Measurements from ENCODE around the gene PNLDC1. TPM values are rescaled to one million over a fixed set of nuclear protein-coding genes. Genes with fewer than 3 reads are reported as not detected.

The PNLDC1 gene
- total RNA-seq, 4 donors from 2014 or later, result 0.37 TPM; not detected in 3

DNA sequence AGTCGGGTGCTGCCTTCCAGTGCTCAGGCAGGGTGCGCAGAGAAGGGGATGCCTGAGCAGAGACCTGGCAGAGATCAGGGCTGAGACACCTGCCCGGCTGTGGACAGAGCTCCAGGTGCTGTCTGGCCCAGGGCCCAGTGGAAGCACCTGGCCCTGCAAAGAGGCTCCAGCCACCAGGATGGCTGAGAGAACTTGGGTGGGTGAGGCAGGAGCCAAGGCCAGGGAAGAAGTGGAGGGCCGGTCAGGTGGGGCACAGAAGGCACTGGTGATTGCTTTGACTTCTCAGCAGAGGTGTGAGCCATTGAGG is 31.2 kb downstream of the PNLDC1 start:
- ATAC-seq (ENCODE audit: low FRiP score) (no peak), DNase-seq (ENCODE audit: low spot score) (no peak)
- TF ChIP-seq, protein P1, sequence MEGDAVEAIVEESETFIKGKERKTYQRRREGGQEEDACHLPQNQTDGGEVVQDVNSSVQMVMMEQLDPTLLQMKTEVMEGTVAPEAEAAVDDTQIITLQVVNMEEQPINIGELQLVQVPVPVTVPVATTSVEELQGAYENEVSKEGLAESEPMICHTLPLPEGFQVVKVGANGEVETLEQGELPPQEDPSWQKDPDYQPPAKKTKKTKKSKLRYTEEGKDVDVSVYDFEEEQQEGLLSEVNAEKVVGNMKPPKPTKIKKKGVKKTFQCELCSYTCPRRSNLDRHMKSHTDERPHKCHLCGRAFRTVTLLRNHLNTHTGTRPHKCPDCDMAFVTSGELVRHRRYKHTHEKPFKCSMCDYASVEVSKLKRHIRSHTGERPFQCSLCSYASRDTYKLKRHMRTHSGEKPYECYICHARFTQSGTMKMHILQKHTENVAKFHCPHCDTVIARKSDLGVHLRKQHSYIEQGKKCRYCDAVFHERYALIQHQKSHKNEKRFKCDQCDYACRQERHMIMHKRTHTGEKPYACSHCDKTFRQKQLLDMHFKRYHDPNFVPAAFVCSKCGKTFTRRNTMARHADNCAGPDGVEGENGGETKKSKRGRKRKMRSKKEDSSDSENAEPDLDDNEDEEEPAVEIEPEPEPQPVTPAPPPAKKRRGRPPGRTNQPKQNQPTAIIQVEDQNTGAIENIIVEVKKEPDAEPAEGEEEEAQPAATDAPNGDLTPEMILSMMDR (IDR thresholded peaks at IDR 0.05), result no peak

DNA sequence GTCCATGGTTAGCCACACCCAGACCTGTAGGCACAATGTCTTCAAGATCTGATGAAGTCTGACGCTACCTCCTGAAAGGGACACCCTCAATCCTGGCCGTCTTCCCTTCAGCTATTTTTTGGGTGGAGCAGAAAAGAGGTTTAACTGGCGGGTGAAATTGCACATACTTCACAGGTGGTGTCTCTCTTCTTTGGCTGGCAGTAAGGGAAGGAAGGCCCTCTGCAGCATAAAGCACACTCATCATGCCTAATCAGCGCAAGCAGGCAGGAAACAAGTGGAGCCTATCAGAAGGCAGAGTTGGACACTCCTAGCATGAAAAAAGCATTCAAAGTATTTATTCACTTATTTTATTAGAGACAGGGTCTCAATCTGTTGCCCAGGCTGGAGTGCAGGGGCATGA is 32.9 kb downstream of the PNLDC1 start:
- no peak for ATAC-seq (ENCODE audit: low FRiP score)
- TF ChIP-seq, protein P1 (IDR thresholded peaks at IDR 0.05), result no peak
- no peak for DNase-seq (ENCODE audit: low spot score)

DNA sequence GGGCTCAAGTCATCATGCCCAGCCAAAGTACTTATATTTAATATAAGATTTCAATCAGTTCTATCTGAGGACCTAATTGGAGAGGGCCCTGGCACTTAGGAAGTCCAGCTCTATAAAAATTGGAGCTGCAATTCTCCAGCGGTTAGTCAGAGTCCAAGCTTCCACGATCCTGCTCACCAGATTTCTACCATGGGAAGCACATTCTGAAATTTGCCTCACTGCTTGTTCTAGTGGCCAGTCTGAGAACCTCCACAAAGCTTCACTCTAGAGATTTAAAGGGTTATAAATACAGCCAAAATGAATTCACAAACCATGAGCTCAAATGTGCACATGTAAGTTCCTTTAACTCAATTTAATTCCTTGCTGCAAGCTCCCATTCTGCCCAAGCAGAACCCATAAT is 33.5 kb downstream of the PNLDC1 start:
- TF ChIP-seq, protein P1 (IDR thresholded peaks at IDR 0.05), result no peak
- no peak for DNase-seq (ENCODE audit: low spot score)
- no peak for ATAC-seq (ENCODE audit: low FRiP score)

DNA sequence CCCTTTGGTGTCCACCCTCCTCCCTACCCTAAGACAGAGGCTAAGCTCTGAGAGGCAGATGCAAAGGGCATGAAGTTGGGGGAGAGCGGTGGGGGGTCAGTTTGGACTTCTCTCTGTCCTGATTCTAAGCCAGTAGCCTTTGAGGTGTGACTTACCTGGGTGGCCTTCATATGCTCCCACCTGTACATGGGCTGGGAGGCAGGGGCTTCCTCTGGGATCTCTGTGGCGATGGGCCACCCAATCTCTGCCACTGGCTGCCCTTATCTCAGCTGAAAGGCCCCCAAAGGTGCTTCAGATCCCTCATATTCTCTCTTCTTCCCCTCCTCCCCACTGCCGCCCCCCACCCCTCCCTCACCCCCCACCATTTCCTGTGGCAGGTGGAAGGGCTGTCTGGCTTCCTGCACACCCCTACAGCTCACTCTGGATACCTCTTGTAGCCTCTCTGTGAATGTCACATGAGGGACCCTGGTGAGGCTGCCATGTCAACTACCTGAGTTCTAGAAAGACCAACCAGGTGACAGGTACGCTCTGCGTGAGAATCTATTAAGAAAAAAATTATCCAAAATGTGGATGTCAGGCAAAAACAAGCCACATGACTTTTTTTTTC is 34.0 kb downstream of the PNLDC1 start:
- TF ChIP-seq, protein P1 (IDR thresholded peaks at IDR 0.05), result no peak
- ATAC-seq (ENCODE audit: low FRiP score), result no peak
- DNase-seq (ENCODE audit: low spot score), result no peak

DNA sequence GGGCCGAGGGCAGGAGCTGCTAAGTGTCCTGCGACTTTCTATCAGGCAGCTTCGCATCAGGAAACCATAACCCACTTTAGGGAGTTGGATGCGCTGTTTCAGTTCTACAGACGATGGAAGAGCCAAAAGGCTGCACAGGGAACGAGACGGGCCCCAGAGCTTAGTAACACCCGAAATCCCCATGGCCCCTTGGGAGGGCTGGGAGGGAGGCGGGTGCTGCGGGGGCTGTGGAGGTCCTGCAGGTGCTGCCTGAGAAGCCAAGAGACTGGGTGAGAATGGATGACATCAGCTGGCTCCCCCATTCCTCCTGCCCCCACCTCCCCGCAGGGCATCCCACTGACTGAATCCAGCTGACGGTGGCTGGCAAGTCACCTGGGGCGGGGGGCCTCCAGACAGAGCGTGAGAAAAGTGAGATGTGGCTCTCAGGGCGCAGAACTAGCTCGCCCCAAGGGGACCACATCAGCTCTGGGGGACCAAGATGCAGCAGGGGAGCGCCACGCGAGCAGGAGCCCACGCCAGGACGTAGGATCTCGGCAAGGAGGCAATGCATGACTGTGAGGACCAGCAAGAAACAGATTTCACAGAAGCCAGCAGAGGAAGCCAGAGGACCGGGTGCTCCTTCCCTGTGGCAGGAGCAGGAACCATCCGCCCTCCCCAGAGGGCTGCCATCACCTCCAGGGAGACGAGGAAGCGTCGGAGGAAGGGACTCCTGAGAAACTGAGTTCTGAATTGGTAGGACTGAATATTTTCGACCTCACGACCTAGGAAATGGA is 36.8 kb downstream of the PNLDC1 start:
- ATAC-seq (ENCODE audit: low FRiP score), result peak; percentile 54
- DNase-seq (ENCODE audit: low spot score), result no peak

DNA sequence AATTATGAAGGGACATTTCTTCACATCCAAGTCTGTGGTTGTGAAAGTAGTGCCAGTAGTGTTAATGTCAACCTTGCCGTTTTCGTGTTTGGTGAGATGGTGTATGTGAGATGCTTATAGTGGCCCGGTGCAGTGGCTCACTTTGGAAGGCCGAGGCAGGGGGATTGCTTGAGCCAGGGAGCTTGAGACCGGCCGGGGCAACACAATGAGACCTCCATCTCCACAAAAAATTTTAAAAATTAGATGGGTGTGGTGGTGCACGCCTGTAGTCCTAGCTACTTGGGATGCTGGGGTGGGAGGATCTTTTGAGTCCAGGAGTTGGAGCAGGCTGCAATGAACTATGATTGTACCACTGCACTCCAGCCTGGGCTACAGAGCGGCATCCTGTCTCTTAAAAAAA is 37.4 kb downstream of the PNLDC1 start:
- TF ChIP-seq, protein P1 (IDR thresholded peaks at IDR 0.05), result no peak
- DNase-seq (ENCODE audit: low spot score) (no peak), ATAC-seq (ENCODE audit: low FRiP score) (no peak)

More for the DNA sequence above, 36.8 kb downstream of the PNLDC1 start:
- TF ChIP-seq, protein P1 (IDR thresholded peaks at IDR 0.05), result no peak

All from omental fat pad (tissue), 4 donors.